ENCODE results near the gene MRPL45. TPM values are rescaled to one million over a fixed set of nuclear protein-coding genes. Genes with fewer than 3 reads are reported as not detected.
A peak's percentile ranks its signal among the peaks of the same experiment; 100 is the strongest.

MRPL45 gene
- total and polyA plus RNA-seq, 9 of the 15 experiments (the other 6 are each of a cell fraction or from before 2014, with no cell fraction given) = 48.4 to 228 (median 76.8) TPM

- TF ChIP-seq FOXO4 (CRISPR knock-in tag; IDR thresholded peaks at IDR 0.05) = no peak
- TF ChIP-seq KHSRP (IDR thresholded peaks at IDR 0.05) = no peak
Measured at GRCh38 chr17:38329808-38330730, 33.1 kb downstream of the MRPL45 start (continued).

- Histone ChIP-seq H3K9me1 (ENCODE audit: control insufficient read depth, insufficient read depth, low read length) (peaks cover 6% of the 10 kb centered on the region), H3K4me1 (replicated peaks in 1 of 2; ENCODE audit: control insufficient read depth in 2 of 2, insufficient read depth in 2 of 2, low read length in 2 of 2) (peaks cover 0 to 14% of the 10 kb centered on the region in 2 experiments; a peak in 1 of 5 replicates), H3K27me3 (ENCODE audit: control insufficient read depth in 2 of 2, insufficient read depth in 2 of 2, low read length in 2 of 2) (peaks cover 60 to 87% of the 10 kb centered on the region in 2 experiments), H3K9ac (ENCODE audit: insufficient read depth in 1 of 2, low read depth in 2 of 2, low read length in 2 of 2) (peak overlapping the region in 1 of 2 experiments; percentile 14; a peak in 1 of 4 replicates), H2AFZ (ENCODE audit: low read depth, low read length) (no peak overlapping the region), H4K20me1 (replicated peaks; ENCODE audit: control insufficient read depth, insufficient read depth, low read length) (peaks cover 18% of the 10 kb centered on the region), H3K9me3 (replicated peaks; ENCODE audit: control insufficient read depth, insufficient read depth, low read depth, low read length) (no peaks in the 10 kb centered on the region), H3K27ac (ENCODE audit: extremely low read depth, low read depth, low read length) (no peak overlapping the region), H3K4me3 (no peak overlapping the region), H3K36me3 (ENCODE audit: control insufficient read depth, insufficient read depth, low read length) (no peaks in the 10 kb centered on the region), H3K4me2 (ENCODE audit: insufficient read depth, low read length) (no peak overlapping the region), H3K79me2 (ENCODE audit: control insufficient read depth, insufficient read depth, low read length) (no peaks in the 10 kb centered on the region)
- POLR2A ChIA-PET = interaction anchor here (0.6 to 1.4 kb wide), 2 partner anchors 15 to 80 kb away, joined by 3 to 4 read pairs; no protein-coding TSS in a partner anchor
- DNase-seq (ENCODE audit: extremely low read depth in 1 of 4, low spot score in 3 of 4) (no peak), ATAC-seq (peak; percentile 15; the same call in 2 of the 3 replicates), FAIRE-seq (no peak)
- WGBS (ENCODE audit: insufficient coverage, low coverage, missing lambda C conversion rate) = 9% methylated on average over 20 of the region's 23 CpGs
- CTCF ChIA-PET (ENCODE audit: low intra/inter-chr PET ratio) = interaction anchor here (1.1 kb wide), 1 partner anchor 86 kb away, joined by 3 read pairs; no protein-coding TSS in a partner anchor
- no TSS peak for BruUV-seq (replicated peaks)
- in situ Hi-C loops (cut with MboI) (no loop called here), intact Hi-C loops (cut with micrococcal nuclease) (loop anchor here (5.0 kb wide), 1 partner anchor 81 kb away; no protein-coding TSS in a partner anchor)
- TF ChIP-seq GATAD2A (IDR thresholded peaks at IDR 0.05) (no peak), ZNF668 (CRISPR knock-in tag; IDR thresholded peaks at IDR 0.05) (no peak), CSDE1 (IDR thresholded peaks at IDR 0.05) (no peak), RNF219 (CRISPR knock-in tag; IDR thresholded peaks at IDR 0.05) (no peak), ZNF121 (CRISPR knock-in tag; conservative IDR thresholded peaks at IDR 0.05) (no peak), TARDBP (IDR thresholded peaks at IDR 0.05) (no peak), POU5F1 (IDR thresholded peaks at IDR 0.05; ENCODE audit: borderline replicate concordance, low read depth, low read length, partially characterized antibody) (no peak), SIN3A (IDR thresholded peaks at IDR 0.05; ENCODE audit: borderline replicate concordance in 2 of 2, control insufficient read depth in 1 of 2, low read depth in 2 of 2, low read length in 2 of 2) (no peak), ELF1 (tag; IDR thresholded peaks at IDR 0.05) (no peak)
Measured at GRCh38 chr17:38330941-38331411, 34.0 kb downstream of the MRPL45 start.

Data from K562 (cell line).